Hepatocyte (in vitro differentiated cells): ENCODE data around the gene PRTFDC1.

Experiments
- CTCF ChIP-seq: fragments of 200-600 bp; sonication (generic); IDR thresholded peaks from 2 replicates; pipeline ENCODE4 v1.5.1; 2016; ENCODE audit warnings: antibody characterized with exemption, mild to moderate bottlenecking; ENCODE audit not compliant: poor library complexity
- EZH2 ChIP-seq: fragments of 200-600 bp; sonication (generic); IDR thresholded peaks from 2 replicates; pipeline ENCODE4 v1.6.1; 2016; ENCODE audit warnings: antibody characterized with exemption, mild to moderate bottlenecking, borderline replicate concordance
- EZH2phosphoT487 ChIP-seq: fragments of 200-600 bp; sonication (generic); IDR thresholded peaks from one replicate; pipeline ENCODE4 v1.6.1; 2018; ENCODE audit warnings: antibody characterized with exemption, mild to moderate bottlenecking, low read depth, moderate library complexity; ENCODE audit not compliant: unreplicated experiment, severe bottlenecking

- TF ChIP-seq CTCF (no peak), EZH2 (no peak), EZH2phosphoT487 (no peak)
Observed at GRCh38 chr10:24844742-24845141, 107.7 kb downstream of the PRTFDC1 start.
